Measurements from ENCODE around the gene MID1.

Gene MID1

DNA sequence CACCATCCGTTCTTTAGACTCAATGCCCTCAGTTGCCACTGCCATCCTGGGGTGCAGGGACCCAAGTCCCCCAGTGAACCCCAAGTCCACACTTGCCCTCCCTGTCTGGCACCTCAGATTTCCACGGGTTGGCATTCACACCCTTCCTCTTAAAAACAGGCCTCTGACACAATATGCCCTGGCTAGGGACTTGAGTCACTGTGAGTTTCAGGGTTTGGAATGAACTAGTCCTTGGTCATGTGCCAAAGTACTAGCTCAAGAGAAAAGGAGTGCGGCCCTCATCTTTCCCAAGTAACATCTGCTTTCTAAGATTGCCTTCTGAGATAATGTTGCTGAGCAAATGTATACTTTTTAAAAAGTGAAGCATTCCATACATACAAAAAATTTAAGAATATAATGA, 134.0 kb downstream of the MID1 start:
- DNase-seq (ENCODE audit: low read depth in 2 of 2), result no peak

GRCh38 chrX:10485326-10485725, 135.1 kb downstream of the MID1 start:
- DNase-seq (ENCODE audit: low read depth in 2 of 2), result no peak

DNA sequence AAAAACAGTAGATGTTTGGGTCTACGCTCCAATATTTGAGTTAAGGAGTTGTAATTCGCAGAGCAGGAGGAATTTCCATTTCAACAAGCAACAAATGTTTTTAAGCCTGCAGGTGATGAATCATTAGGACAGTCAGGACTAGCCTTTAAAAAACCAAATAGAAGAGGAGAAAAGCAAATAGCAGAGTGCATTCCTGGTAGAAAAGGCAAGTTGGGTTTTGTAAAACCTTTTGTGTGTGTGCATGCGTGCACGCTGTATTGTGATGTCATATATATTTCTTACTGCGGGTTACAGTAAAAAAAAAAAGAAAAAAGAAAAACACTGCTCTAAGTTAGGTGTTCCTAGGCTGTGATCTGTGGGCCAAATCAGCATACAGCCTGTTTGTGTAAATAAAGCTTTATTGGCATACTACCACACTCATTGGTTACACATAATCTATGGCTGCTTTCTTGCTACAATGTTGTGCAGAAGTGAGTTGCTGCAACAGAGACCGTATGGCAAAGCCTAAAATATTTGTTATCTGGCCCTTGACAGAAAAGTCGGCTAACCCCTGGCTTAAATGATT, 135.6 kb downstream of the MID1 start:
- DNase-seq (ENCODE audit: low read depth in 2 of 2), result no peak

- DNase-seq (ENCODE audit: low read depth in 2 of 2), result no peak
Measured at GRCh38 chrX:10483191-10483831, 137.1 kb downstream of the MID1 start.

DNA sequence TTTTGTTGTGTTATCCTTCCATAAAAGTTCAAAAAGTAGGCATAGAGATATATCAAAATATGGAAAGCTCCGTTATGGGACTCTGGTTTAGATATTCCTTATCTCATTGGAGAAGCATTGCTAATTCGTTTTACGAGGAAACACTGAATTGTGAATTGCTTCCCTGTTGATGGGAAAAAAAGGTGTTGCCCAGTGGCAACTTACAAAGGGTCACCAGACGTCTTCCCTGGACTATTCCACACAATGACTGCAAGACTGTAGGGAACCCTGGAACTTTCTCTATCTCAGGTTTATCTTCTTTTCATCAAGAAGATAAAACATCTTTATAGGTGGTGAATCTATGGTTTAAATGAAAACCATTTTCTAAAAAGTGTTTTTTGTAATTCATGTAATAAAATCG, 137.7 kb downstream of the MID1 start:
- no peak for DNase-seq (ENCODE audit: low read depth in 2 of 2)

GRCh38 chrX:10482261-10482660, 138.1 kb downstream of the MID1 start:
- no peak for DNase-seq (ENCODE audit: low read depth in 2 of 2)

DNA sequence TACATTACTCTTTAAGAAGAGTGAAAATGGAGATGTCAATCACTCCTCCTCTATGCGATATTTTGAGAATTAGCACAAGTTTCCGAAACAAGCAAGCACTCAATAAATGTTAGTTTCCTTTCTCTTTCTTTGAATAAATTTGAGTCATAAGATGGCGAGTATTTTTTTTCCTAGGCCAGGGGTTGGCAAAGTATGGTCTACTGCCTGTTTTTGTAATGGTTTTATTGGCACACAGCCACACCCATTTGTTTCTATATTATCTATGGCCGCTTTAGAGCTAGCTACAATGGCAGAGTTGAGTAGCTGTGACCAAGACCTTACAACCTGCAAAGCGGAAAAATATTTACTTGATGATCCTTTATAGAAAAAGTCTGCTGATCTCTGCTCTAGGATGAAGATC, 139.5 kb downstream of the MID1 start:
- DNase-seq (ENCODE audit: low read depth in 2 of 2), result no peak

DNA sequence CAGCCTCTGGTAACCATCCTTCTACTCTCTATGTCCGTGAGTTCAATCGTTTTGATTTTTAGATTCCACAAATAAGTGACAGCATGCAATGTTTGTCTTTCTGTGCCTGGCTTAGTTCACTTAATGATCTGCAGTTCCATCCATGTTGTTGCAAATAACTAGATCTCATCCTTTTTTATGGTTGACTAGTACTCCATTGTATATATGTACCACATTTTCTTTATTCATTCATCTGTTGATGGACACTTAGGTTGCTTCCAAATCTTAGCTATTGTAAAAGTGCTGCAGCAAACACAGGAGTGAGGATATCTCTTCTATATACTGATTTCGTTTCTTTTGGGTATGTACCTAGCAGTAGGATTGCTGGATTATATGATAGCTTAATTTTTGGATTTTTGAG, 140.9 kb downstream of the MID1 start:
- DNase-seq (ENCODE audit: low read depth in 2 of 2), result no peak

DNA sequence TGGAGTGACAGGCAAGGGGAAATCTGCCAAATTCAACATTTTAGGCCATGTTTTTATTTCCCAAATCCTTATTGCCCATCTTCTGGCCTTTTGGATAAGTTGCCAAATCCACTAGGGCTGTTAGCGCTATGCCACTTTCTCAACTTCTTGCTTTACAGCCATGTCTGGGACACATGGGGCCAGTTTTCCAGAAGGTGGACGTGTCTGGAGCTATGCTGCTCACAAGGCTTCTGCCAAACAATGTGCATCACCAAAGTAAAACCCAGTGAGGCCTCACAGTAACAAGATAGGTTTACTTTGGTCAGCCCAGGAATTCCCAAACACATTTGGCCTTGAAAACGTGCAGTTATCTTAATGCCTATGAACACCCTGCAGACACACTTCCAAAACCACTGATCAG, 142.9 kb downstream of the MID1 start:
- no peak for DNase-seq (ENCODE audit: low read depth in 2 of 2)

DNA sequence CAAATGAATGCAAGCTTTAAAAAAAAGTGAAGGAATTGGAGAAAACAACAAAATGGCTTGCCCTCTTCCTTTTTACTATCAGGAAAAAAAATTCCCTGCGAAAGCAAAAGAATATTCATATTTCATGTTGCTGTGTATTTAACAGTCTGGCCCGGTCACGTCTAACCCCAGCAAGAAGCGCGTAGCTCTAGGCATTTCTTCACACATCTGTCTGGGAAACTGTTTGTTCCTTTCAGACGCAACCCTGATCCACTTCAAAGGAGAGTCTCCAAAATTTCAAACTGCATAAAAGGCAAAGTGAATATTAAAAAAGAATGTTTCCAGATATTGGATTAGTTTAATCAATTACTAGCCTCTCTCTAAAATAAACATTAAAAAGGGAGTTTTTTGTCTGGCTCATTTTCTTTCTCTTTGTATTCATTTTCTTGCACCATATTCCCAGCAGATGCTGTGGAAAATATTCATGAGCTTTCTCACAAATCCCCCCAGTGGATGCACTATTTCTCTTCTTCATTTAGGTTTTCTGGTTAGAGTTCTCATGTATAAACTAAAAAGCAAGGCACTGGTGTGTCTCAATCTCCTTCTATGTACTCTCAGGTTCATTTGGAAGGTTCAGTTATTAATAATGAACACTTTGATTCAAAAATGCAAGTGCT, 145.3 kb downstream of the MID1 start:
- DNase-seq (ENCODE audit: low read depth in 2 of 2), result no peak

DNA sequence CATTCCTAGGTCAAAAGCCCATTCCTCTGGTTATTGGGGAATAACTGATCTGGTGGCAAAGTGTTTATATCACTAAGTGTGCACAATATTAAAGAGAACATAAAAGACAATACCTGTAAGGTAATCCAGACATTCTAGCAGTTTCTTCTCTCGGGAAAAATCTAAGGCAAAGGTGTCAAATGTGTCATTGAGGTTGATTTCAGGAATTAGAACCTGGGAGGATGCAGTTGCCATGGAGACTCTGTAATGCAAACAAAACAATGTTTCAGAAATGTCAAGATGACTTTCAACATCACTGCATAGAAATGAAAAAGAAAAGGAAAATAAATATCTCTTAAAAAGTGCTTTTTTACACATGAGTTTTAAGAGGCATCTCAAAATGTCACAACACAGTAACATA, 145.9 kb downstream of the MID1 start:
- no peak for DNase-seq (ENCODE audit: low read depth in 2 of 2)

GRCh38 chrX:10471418-10471817, 149.0 kb downstream of the MID1 start:
- DNase-seq (ENCODE audit: low read depth in 2 of 2), result no peak

- DNase-seq (ENCODE audit: low read depth in 2 of 2), result no peak
Measured at GRCh38 chrX:10470009-10470408, 150.4 kb downstream of the MID1 start.

DNA sequence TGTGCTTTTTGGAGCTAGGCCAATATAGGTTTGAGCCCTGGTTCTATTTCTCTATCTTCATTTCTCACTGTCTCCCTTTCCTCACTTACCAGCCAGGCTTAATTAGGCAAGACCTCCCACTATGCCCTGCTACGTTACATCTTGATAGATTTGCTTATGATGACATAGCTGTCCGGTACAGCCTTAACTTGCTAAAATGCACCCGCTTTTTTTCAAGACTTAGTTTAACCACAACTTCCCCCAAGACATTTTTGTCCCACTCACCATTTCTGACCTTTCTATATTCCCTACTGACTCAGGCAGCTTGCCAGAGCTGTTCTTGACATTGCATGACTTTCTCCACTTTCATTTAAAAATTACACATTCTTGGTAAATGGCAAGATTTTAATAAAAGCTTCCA, 152.6 kb downstream of the MID1 start:
- DNase-seq (ENCODE audit: low read depth in 2 of 2), result no peak

- no peak for DNase-seq (ENCODE audit: low read depth in 2 of 2)
Measured at GRCh38 chrX:10465254-10465653, 155.1 kb downstream of the MID1 start.

DNA sequence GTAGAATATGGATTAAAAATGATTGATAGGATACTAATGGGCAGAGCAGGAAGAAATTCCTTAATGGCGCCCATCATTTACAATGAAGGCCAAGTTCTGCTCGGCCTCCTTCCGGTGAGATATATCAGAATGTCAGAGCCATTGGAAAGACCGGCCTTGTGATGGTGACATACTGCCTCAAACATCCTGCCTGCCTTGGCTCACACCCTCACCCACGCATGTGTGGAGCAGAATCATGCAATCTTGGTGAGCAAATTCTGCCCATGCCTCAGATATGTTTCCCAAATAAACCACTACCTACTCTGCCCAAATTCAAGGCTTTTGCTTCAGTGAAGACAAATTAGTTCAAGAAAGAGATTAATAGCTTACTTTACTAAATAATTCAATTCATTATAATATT, 163.3 kb downstream of the MID1 start:
- DNase-seq (ENCODE audit: low read depth in 2 of 2), result no peak

DNA sequence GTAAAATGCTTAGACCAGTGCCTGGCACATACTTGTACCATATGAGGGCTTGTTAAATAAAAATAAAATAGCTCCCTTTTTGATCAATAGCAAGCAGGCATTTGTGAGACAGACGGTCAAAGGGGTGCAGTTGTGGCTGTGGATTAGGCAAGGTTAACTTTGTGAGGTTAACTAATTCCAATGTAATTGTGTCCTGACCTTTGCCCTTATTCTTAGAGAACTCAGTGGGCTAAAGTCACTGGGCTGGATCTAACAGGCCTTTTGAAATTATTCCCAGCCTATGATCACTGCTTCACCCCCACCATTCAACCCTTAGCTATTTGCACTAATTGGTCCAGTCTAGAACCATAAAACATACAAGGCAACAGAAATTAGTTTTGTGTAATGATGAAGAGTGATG, 166.4 kb downstream of the MID1 start:
- no peak for DNase-seq (ENCODE audit: low read depth in 2 of 2)

- no peak for DNase-seq (ENCODE audit: low read depth in 2 of 2)
Measured at GRCh38 chrX:10450959-10451355, 169.4 kb downstream of the MID1 start.

DNA sequence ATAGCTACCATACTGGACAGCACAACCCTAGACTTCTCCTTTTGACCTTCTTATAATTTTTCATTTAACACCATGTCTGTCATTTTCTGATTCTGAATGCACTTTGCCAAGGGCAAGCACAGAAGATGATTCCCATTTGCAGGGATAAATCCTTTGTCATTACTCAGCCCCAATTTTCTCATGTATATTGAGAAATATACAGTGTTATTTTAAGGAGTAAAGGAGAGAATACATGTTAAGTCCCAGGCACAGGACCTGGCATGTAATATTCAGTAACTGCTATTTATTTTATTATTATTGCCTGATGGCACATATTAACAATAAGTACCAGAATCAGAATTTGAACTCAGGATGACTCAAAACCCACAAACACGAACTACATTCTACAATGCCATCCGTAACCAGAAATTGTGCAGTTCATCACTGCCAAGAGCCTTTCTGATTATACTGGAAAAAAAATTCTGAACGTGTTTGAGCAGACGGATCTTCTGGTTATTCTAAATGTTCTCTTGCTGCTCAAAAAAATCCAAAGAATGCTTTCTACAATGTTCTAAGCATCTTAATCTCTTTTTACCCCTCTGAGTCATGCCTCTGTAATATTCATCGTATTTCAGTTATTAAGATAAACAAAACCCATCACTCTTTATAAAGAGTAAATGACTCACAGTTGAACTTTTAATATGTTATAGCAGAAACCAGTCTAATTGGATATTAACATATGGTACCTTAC, 170.0 kb downstream of the MID1 start:
- DNase-seq (ENCODE audit: low read depth in 2 of 2), result no peak

DNA sequence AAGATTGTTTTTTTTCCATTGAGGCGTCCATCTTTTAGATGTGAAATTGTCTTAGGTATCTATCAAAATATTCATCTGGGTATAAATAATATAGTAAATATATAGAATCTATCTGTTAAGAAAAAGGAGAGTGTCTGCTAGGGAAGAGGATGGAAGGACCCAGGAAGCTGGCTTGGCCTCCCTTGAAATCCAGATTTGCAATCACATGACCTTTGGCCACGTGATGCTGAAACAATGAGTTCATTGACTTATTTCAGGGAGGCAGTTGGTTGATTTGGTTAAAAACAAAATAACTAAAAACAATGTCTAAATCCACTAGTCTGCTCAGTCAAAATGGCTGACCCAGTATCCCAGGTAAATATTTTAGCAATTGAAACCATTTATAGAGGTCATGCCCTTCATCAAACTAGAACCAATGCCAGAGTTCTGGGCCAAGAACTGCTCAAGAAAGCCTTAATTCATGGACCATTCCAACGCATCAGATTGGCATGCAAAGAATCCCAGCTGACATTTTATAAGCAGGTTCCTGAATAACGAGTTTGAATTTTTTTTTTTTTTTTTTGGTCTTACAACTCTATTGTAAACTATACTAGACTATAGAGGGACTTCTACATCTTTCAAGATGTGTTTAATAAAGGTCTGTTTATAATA, 172.7 kb downstream of the MID1 start:
- no peak for DNase-seq (ENCODE audit: low read depth in 2 of 2)

DNA sequence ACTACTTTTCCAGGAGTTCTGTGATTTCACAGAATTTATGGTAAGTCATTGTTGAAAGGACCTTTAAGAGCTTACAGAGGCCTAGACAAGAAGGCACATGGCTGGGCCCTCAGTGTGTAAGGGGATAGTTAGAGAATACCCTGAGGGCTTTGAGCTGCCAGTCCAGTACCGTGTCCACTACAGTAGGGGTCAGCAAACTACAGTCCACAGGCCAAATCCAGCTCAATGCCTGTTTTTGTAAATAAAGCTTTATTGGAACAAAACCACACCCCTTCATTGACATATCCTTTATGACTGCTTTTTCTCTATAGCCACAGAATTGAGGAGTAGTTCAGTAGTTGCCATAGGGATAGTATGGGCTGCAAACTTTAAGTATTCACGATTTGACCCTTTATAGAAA, 176.2 kb downstream of the MID1 start:
- DNase-seq (ENCODE audit: low read depth in 2 of 2), result no peak

- DNase-seq (ENCODE audit: low read depth in 2 of 2), result no peak
Measured at GRCh38 chrX:10441464-10441863, 178.9 kb downstream of the MID1 start.

All from stimulated activated CD4-positive, alpha-beta T cell treated with anti-CD3 and anti-CD28 coated beads, Interleukin-1b, Interleukin-23, amount 100 ng/mL, for 4 hours (primary cell).